ENCODE results near the gene B4GALT1. TPM values are rescaled to one million over a fixed set of nuclear protein-coding genes. Genes with fewer than 3 reads are reported as not detected.

Gene B4GALT1
- total RNA-seq, 4 donors from 2014 or later = 23.7 to 126 (median 93.7) TPM

- no peak for DNase-seq
- no peak overlapping the region for H3K4me3 ChIP-seq
- in situ Hi-C loops (cut with MboI; ENCODE audit: low pct_ligation_motif_present in 1 of 4, low pct_unique_long_range_greater_than_20kb in 1 of 4, low sequenced_read_pairs in 3 of 4) (no loop called here), intact Hi-C loops (cut with DNase I; ENCODE audit: low total_unique reads) (no loop called here)
- no peak overlapping the region for H3K27ac ChIP-seq
- H3K9me3 ChIP-seq = no peaks in the 10 kb centered on the region
- peaks cover 0 to 21% (median 3%) of the 10 kb centered on the region in 4 donors for H3K36me3 ChIP-seq
- H3K4me1 ChIP-seq = no peaks in the 10 kb centered on the region
- H3K27me3 ChIP-seq = no peaks in the 10 kb centered on the region
- WGBS, 2 donors (ENCODE audit: low coverage in 1 of 2) = 94 to 100% methylated on average over 2 to 5 of the region's 5 CpGs
- TF ChIP-seq, protein P1, sequence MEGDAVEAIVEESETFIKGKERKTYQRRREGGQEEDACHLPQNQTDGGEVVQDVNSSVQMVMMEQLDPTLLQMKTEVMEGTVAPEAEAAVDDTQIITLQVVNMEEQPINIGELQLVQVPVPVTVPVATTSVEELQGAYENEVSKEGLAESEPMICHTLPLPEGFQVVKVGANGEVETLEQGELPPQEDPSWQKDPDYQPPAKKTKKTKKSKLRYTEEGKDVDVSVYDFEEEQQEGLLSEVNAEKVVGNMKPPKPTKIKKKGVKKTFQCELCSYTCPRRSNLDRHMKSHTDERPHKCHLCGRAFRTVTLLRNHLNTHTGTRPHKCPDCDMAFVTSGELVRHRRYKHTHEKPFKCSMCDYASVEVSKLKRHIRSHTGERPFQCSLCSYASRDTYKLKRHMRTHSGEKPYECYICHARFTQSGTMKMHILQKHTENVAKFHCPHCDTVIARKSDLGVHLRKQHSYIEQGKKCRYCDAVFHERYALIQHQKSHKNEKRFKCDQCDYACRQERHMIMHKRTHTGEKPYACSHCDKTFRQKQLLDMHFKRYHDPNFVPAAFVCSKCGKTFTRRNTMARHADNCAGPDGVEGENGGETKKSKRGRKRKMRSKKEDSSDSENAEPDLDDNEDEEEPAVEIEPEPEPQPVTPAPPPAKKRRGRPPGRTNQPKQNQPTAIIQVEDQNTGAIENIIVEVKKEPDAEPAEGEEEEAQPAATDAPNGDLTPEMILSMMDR (IDR thresholded peaks at IDR 0.05) = no peak
- TF ChIP-seq EP300 (IDR thresholded peaks at IDR 0.05; ENCODE audit: low read depth) (no peak), POLR2A (IDR thresholded peaks at IDR 0.05) (no peak), POLR2AphosphoS5 (IDR thresholded peaks at IDR 0.05) (no peak)
These were observed 55.5 kb downstream of the B4GALT1 start for GRCh38 chr9:33111631-33112030.

DNA sequence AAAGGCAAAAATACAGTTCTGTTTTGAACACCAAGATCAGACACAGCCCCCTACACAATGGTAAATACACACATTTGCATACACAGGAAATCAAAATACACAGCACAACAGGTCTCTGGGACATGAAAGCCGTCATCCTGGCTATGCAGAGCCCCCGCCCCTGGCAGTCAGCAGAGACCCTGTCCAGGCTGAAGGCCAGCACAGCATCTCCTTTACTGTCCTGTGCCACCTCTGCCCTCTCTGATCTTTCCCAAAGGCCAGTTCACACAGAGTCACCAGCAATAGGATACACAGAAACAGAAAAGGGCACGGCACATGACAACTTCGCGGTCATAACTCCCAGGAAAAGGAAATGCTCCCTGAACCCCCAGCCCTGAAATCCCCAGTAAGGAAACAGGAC, 56.5 kb downstream of the B4GALT1 start:
- no peak overlapping the region for H3K27ac ChIP-seq
- in situ Hi-C loops (cut with MboI; ENCODE audit: low pct_ligation_motif_present in 1 of 4, low pct_unique_long_range_greater_than_20kb in 1 of 4, low sequenced_read_pairs in 3 of 4) (no loop called here), intact Hi-C loops (cut with DNase I; ENCODE audit: low total_unique reads) (no loop called here)
- H3K36me3 ChIP-seq = peaks cover 0 to 21% (median 3%) of the 10 kb centered on the region in 4 donors
- H3K4me3 ChIP-seq = no peak overlapping the region
- DNase-seq = no peak
- no peaks in the 10 kb centered on the region for H3K9me3 ChIP-seq
- H3K4me1 ChIP-seq = no peaks in the 10 kb centered on the region
- H3K27me3 ChIP-seq = no peaks in the 10 kb centered on the region
- TF ChIP-seq POLR2A (IDR thresholded peaks at IDR 0.05) = no peak
- TF ChIP-seq EP300 (IDR thresholded peaks at IDR 0.05; ENCODE audit: low read depth) = no peak
- TF ChIP-seq POLR2AphosphoS5 (IDR thresholded peaks at IDR 0.05) = no peak
- TF ChIP-seq, protein P1 (IDR thresholded peaks at IDR 0.05) = no peak
- WGBS, 2 donors (ENCODE audit: low coverage in 1 of 2) = 80 to 95% methylated on average over 1 to 5 of the region's 5 CpGs

DNA sequence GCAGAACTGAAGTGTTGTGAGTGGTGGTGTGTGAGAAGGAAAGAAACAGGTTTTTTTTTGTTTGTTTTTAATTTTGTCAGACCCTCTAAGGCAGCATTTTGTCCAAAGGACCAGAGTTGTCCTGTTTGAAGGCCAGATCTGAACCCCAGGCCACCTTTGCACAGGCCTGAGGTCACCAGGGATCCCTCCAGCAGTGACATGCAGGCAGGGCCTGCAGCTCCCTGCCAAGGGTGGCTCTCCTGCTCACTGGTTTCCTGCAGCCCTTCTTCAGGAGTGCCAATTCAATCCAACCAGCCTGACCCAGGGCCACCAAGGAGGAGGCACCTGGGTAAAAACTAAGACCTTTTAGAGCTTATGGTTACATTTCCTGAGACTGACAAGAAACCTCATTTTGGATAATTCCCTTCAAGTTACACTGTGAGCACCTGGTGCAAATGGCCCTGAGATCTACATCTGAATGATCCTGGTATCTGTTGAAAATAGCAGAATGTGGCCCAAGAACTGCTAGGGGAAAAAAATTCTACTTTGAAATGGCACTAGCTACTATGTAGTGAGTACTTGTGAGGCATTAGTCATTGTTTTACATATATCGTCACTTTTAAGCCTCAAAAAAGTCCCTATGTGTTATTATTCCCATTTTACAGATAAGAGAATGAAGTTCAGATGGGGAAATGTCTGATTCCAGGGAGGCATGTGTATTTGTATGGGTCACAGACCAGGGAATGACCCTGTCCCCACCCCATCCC, 57.1 kb downstream of the B4GALT1 start:
- 73 to 75% methylated on average over 1 of the region's 1 CpG for WGBS, 2 donors (ENCODE audit: low coverage in 1 of 2)
- Histone ChIP-seq H3K27me3 (no peaks in the 10 kb centered on the region), H3K4me1 (no peaks in the 10 kb centered on the region), H3K36me3 (peaks cover 0 to 21% (median 3%) of the 10 kb centered on the region in 4 donors), H3K27ac (no peak overlapping the region), H3K9me3 (no peaks in the 10 kb centered on the region), H3K4me3 (no peak overlapping the region)
- intact Hi-C loops (cut with DNase I; ENCODE audit: low total_unique reads) = no loop called here
- no peak for DNase-seq
- TF ChIP-seq POLR2AphosphoS5 (IDR thresholded peaks at IDR 0.05) = no peak
- TF ChIP-seq, protein P1 (IDR thresholded peaks at IDR 0.05) = no peak
- no peak for TF ChIP-seq POLR2A (IDR thresholded peaks at IDR 0.05)
- no peak for TF ChIP-seq EP300 (IDR thresholded peaks at IDR 0.05; ENCODE audit: low read depth)
- in situ Hi-C loops (cut with MboI; ENCODE audit: low pct_ligation_motif_present in 1 of 4, low pct_unique_long_range_greater_than_20kb in 1 of 4, low sequenced_read_pairs in 3 of 4) = no loop called here

DNA sequence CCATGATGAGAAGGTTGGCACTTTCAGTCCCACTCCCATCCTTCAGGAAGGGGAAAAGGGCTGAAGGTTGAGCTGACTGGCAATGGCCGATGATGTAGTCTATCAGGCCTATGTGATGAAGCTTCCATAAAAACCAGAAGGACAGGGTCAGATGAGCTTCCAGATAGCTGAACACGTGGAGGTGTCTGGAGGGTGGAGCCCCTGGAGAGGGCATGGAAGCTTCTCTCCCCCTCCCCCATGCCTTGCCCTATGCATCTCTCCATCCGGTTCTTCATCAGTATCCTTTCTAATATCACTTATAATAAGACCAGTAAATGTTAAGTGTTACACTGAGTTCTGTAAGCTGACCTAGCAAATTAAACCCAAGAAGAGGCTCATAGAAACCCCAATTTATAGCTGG, 58.0 kb downstream of the B4GALT1 start:
- Histone ChIP-seq H3K4me1 (no peaks in the 10 kb centered on the region), H3K4me3 (no peak overlapping the region), H3K27ac (no peak overlapping the region), H3K36me3 (peaks cover 0 to 21% (median 3%) of the 10 kb centered on the region in 4 donors), H3K27me3 (no peaks in the 10 kb centered on the region), H3K9me3 (no peaks in the 10 kb centered on the region)
- intact Hi-C loops (cut with DNase I; ENCODE audit: low total_unique reads) (no loop called here), in situ Hi-C loops (cut with MboI; ENCODE audit: low pct_ligation_motif_present in 1 of 4, low pct_unique_long_range_greater_than_20kb in 1 of 4, low sequenced_read_pairs in 3 of 4) (no loop called here)
- 72% methylated on average over 3 of the region's 3 CpGs; no CpG with 5 or more reads in 1 of the 2 donors for WGBS, 2 donors (ENCODE audit: low coverage in 1 of 2)
- TF ChIP-seq EP300 (IDR thresholded peaks at IDR 0.05; ENCODE audit: low read depth) (no peak), POLR2A (IDR thresholded peaks at IDR 0.05) (no peak), POLR2AphosphoS5 (IDR thresholded peaks at IDR 0.05) (no peak)
- TF ChIP-seq, protein P1 (IDR thresholded peaks at IDR 0.05) = no peak
- no peak for DNase-seq

Measured in transverse colon (tissue), 4 donors.